A549 (cell line): ENCODE measurements around the gene EPB41L1. TPM values are rescaled to one million over a fixed set of nuclear protein-coding genes. Genes with fewer than 3 reads are reported as not detected.

Experiments
- ATAC-seq, 2 experiments: fragments of 200-7000 bp in 1 of 2; fragments of >200 bp in 1 of 2; cut with Nextera tagmentation in 1 of 2; cut with Tn5 transposase in 1 of 2; 3 replicates each; pipeline versions ENCODE4 v1.8.0 to v1.9.1; 2018 to 2020; ENCODE audit warnings: mild to moderate bottlenecking in 1 of 2, moderate library complexity in 1 of 2
- CTCF ChIA-PET: fragments of 300-600 bp; sonication (Branson Sonifier 250); formaldehyde crosslinking; extraction: SDS; loops from one replicate; lab custom pipeline; 2021; ENCODE audit warnings: antibody characterized with exemption, inconsistent platforms; lab: Yijun Ruan, JAX
- POLR2A ChIA-PET: fragments of 350-600 bp; formaldehyde crosslinking; extraction: SDS; loops from one replicate; lab custom pipeline; 2021; ENCODE audit warnings: antibody characterized with exemption, inconsistent platforms; lab: Yijun Ruan, JAX
- DNase-seq, 2 experiments: peaks; one replicate each; pipeline versions ENCODE4 v3.0.0 to v3.0.0-alpha.2; 2011 to 2016; ENCODE audit warnings: low read depth in 1 of 2, low spot score in 1 of 2
- FAIRE-seq: peaks from 2 replicates; lab custom pipeline; 2011; peaks lifted over from hg19 to GRCh38; lab: Jason Lieb, UNC
- H3K27ac ChIP-seq, 2 experiments: fragments of >200 bp; sonication (Bioruptor Twin); formaldehyde crosslinking; 3 replicates each; pipeline ENCODE4 v1.5.1; 2016 to 2017
- H3K4me1 ChIP-seq: fragments of >200 bp; sonication (Bioruptor Twin); formaldehyde crosslinking; 3 replicates; pipeline ENCODE4 v1.6.1; 2016
- H3K4me2 ChIP-seq: fragments of >200 bp; sonication (Bioruptor Twin); formaldehyde crosslinking; 3 replicates; pipeline ENCODE4 v1.6.1; 2016
- H3K4me3 ChIP-seq: fragments of >200 bp; sonication (Bioruptor Twin); formaldehyde crosslinking; 3 replicates; pipeline ENCODE4 v1.5.1; 2016
- H3K9me3 ChIP-seq: fragments of >200 bp; sonication (Bioruptor Twin); formaldehyde crosslinking; 3 replicates; pipeline ENCODE4 v1.6.1; 2016
- ATOH8 ChIP-seq: fragments of 250-450 bp; sonication (Bioruptor Pico); IDR thresholded peaks from 2 replicates; pipeline ENCODE4 v1.5.0; 2020; ENCODE audit warnings: low read depth, mild to moderate bottlenecking, moderate library complexity
- BCL3 ChIP-seq: fragments of >200 bp; sonication (Bioruptor Twin); formaldehyde crosslinking; IDR thresholded peaks from 3 replicates; pipeline ENCODE4 v1.6.1; 2016
- CHD4 ChIP-seq: fragments of 200-600 bp; sonication (generic); IDR thresholded peaks from 2 replicates; pipeline ENCODE4 v1.6.1; 2016; ENCODE audit warnings: antibody characterized with exemption, mild to moderate bottlenecking, borderline replicate concordance
- CTCF ChIP-seq: fragments of >200 bp; sonication (Bioruptor Twin); formaldehyde crosslinking; IDR thresholded peaks from 3 replicates; pipeline ENCODE4 v1.5.1; 2016
- E2F6 ChIP-seq: IDR thresholded peaks from 2 replicates; pipeline ENCODE4 v1.6.1; 2012; ENCODE audit warnings: low read depth, borderline replicate concordance
- FOSB ChIP-seq: fragments of 250-450 bp; sonication (Bioruptor Pico); IDR thresholded peaks from 2 replicates; pipeline ENCODE4 v1.5.0; 2020; ENCODE audit warnings: mild to moderate bottlenecking, moderate library complexity
- GATA3 ChIP-seq: IDR thresholded peaks from 2 replicates; pipeline ENCODE4 v1.6.1; 2012; ENCODE audit warnings: borderline replicate concordance
- HDAC2 ChIP-seq: fragments of 200-600 bp; sonication (generic); IDR thresholded peaks from 2 replicates; pipeline ENCODE4 v1.6.1; 2016
- KDM5A ChIP-seq: fragments of 200-600 bp; sonication (generic); IDR thresholded peaks from 2 replicates; pipeline ENCODE4 v1.6.1; 2016; ENCODE audit warnings: antibody characterized with exemption, mild to moderate bottlenecking
- MAFK ChIP-seq: fragments of 450-650 bp; IDR thresholded peaks from 2 replicates; pipeline ENCODE4 v1.6.1; 2014; ENCODE audit not compliant: partially characterized antibody
- PHF8 ChIP-seq: fragments of 200-600 bp; sonication (generic); IDR thresholded peaks from 2 replicates; pipeline ENCODE4 v1.6.1; 2016; ENCODE audit warnings: low read depth, mild to moderate bottlenecking, antibody characterized with exemption, moderate library complexity, borderline replicate concordance
- POLR2A ChIP-seq: IDR thresholded peaks from 2 replicates; pipeline ENCODE4 v1.6.1; 2012; ENCODE audit warnings: mild to moderate bottlenecking, low read length
- RAD21 ChIP-seq, 2 experiments: fragments of >200 bp in 1 of 2; sonication (Bioruptor Twin) in 1 of 2; formaldehyde crosslinking in 1 of 2; IDR thresholded peaks in 1 of 2; conservative IDR thresholded peaks in 1 of 2; 2 replicates in 1 of 2; 3 replicates in 1 of 2; pipeline ENCODE4 v1.6.1; 2012 to 2018; ENCODE audit warnings: inconsistent platforms in 1 of 2
- REST ChIP-seq: fragments of 200-600 bp; sonication (generic); IDR thresholded peaks from 2 replicates; pipeline ENCODE4 v1.6.1; 2016; ENCODE audit warnings: antibody characterized with exemption, mild to moderate bottlenecking, moderate library complexity
- RFX5 ChIP-seq: fragments of 450-650 bp; IDR thresholded peaks from 2 replicates; pipeline ENCODE4 v1.7.1; 2014; ENCODE audit warnings: antibody characterized with exemption, mild to moderate bottlenecking, moderate library complexity
- RNF2 ChIP-seq: fragments of 200-600 bp; sonication (generic); IDR thresholded peaks from 2 replicates; pipeline ENCODE4 v1.6.1; 2016; ENCODE audit warnings: low read depth, mild to moderate bottlenecking, antibody characterized with exemption, moderate library complexity, borderline replicate concordance
- SMC3 ChIP-seq: fragments of >200 bp; sonication (Bioruptor Twin); formaldehyde crosslinking; IDR thresholded peaks from 3 replicates; pipeline ENCODE4 v1.6.1; 2018; ENCODE audit warnings: inconsistent platforms
- ZFP36 ChIP-seq: fragments of 450-650 bp; IDR thresholded peaks from 2 replicates; pipeline ENCODE4 v1.6.1; 2014; ENCODE audit warnings: borderline replicate concordance; ENCODE audit not compliant: partially characterized antibody
- ZSCAN20 ChIP-seq: fragments of 250-450 bp; sonication (Bioruptor Pico); IDR thresholded peaks from 2 replicates; pipeline ENCODE4 v1.8.0; 2022; ENCODE audit warnings: mild to moderate bottlenecking, moderate library complexity
- WGBS: methylation state at CpG from one replicate; pipeline ENCODE4 v1.1.6; 2017; ENCODE audit errors: missing lambda C conversion rate; 5-methylcytosine and 5-hydroxymethylcytosine counted together
- polyA plus RNA-seq, 4 experiments: library from polyadenylated mRNA; depleted of rRNA in 3 of 4; stranded (reverse); fragments of >200 nt; fragmentation: RNase III in 1 of 4; extraction: RNeasy Plus Mini Kit Qiagen cat#74134 plus additional on column Dnase treatment in 1 of 4; gene quantifications; 2 replicates in 3 of 4; 3 replicates in 1 of 4; pipeline ENCODE4 v1.2.3, GENCODE V29; 2011 to 2017

EPB41L1 gene
- polyA plus RNA-seq, 2 of the 4 experiments (the other 2 are of a cell fraction), result 45.9 to 94.4 TPM

GRCh38 chr20:36203861-36204260, 49.3 kb downstream of the EPB41L1 start:
- H3K9me3 ChIP-seq, result no peaks in the 10 kb centered on the region
- WGBS, result 84% methylated on average over 3 of the region's 3 CpGs
- H3K4me3 ChIP-seq, result no peak overlapping the region
- H3K4me2 ChIP-seq, result no peak overlapping the region
- DNase-seq (no peak), FAIRE-seq (no peak), ATAC-seq (no peak)
- CTCF ChIA-PET, result interaction anchor here (0.6 to 12.9 kb wide), 14 partner anchors 8 to 691 kb away, joined by 3 to 395 read pairs (median 20); no protein-coding TSS in a partner anchor
- no peak overlapping the region for H3K27ac ChIP-seq
- H3K4me1 ChIP-seq, result no peaks in the 10 kb centered on the region
- TF ChIP-seq REST, result no peak
- no peak for TF ChIP-seq RAD21 (conservative IDR thresholded peaks at IDR 0.05 in 1 of 2, IDR thresholded peaks at IDR 0.05 in 1 of 2)
- no peak for TF ChIP-seq RNF2
- TF ChIP-seq POLR2A, result no peak
- TF ChIP-seq ZFP36, result no peak
- no peak for TF ChIP-seq SMC3
- POLR2A ChIA-PET, result no interaction called here

GRCh38 chr20:36205026-36205425, 50.5 kb downstream of the EPB41L1 start:
- Histone ChIP-seq H3K4me3 (no peak overlapping the region), H3K4me1 (no peaks in the 10 kb centered on the region), H3K27ac (no peak overlapping the region), H3K4me2 (no peak overlapping the region), H3K9me3 (no peaks in the 10 kb centered on the region)
- ATAC-seq (no peak), DNase-seq (no peak), FAIRE-seq (no peak)
- TF ChIP-seq FOSB (CRISPR knock-in tag) (no peak), HDAC2 (no peak)
- WGBS, result 86% methylated on average over 3 of the region's 3 CpGs
- POLR2A ChIA-PET, result no interaction called here
- CTCF ChIA-PET, result interaction anchor here (4.6 to 12.9 kb wide), 3 partner anchors 7 to 233 kb away, joined by 58 to 395 read pairs (median 142); no protein-coding TSS in a partner anchor

GRCh38 chr20:36206068-36206467, 51.5 kb downstream of the EPB41L1 start:
- POLR2A ChIA-PET, result no interaction called here
- no peak overlapping the region for H3K27ac ChIP-seq
- CTCF ChIA-PET, result interaction anchor here (1.0 to 10.5 kb wide), 2 partner anchors 50 to 232 kb away, joined by 5 to 142 read pairs; no protein-coding TSS in a partner anchor
- no peak for FAIRE-seq
- WGBS, result 87% methylated on average over 9 of the region's 9 CpGs
- DNase-seq, result no peak
- no peaks in the 10 kb centered on the region for H3K9me3 ChIP-seq
- H3K4me1 ChIP-seq, result no peaks in the 10 kb centered on the region
- no peak overlapping the region for H3K4me2 ChIP-seq
- TF ChIP-seq MAFK, result no peak
- TF ChIP-seq ATOH8, result no peak
- no peak for TF ChIP-seq KDM5A
- no peak for TF ChIP-seq CHD4
- TF ChIP-seq CTCF, result no peak
- TF ChIP-seq PHF8, result no peak
- TF ChIP-seq E2F6, result no peak
- no peak for TF ChIP-seq HDAC2
- no peak for TF ChIP-seq RFX5
- no peak for TF ChIP-seq GATA3
- no peak for TF ChIP-seq ZSCAN20 (CRISPR knock-in tag)
- TF ChIP-seq BCL3, result no peak
- no peak for ATAC-seq
- no peak overlapping the region for H3K4me3 ChIP-seq
